ENCODE measurements around the gene EGLN3. TPM values are rescaled to one million over a fixed set of nuclear protein-coding genes. Genes with fewer than 3 reads are reported as not detected.

EGLN3 gene
- total RNA-seq (14.5 TPM), polyA plus RNA-seq (8.6 TPM)
- long read RNA-seq, donor 1, result 0 reads
- long read RNA-seq, donor 2, result 0 reads
- long read RNA-seq, donor 3, transcript EGLN3-205 (1 exons, 2,849 nt), result minor isoform, 5 of 14 reads
- long read RNA-seq, donor 3, transcript EGLN3-201 (5 exons, 2,709 nt), result major isoform, 8 of 14 reads
- long read RNA-seq, donor 3, partial matches to known transcripts, result 0 of 14 reads
- long read RNA-seq, donor 3, other reads (novel, unspliced or antisense), result 0 of 14 reads
- long read RNA-seq, donor 4, partial matches to known transcripts, result 0 of 6 reads
- long read RNA-seq, donor 4, other reads (novel, unspliced or antisense), result 0 of 6 reads
- long read RNA-seq, donor 5, transcript EGLN3-201 (5 exons, 2,709 nt), result major isoform, 10 of 15 reads
- long read RNA-seq, donor 5, transcript EGLN3-205 (1 exons, 2,849 nt), result minor isoform, 5 of 15 reads
- long read RNA-seq, donor 5, partial matches to known transcripts, result 0 of 15 reads
- long read RNA-seq, donor 5, other reads (novel, unspliced or antisense), result 0 of 15 reads
- long read RNA-seq, donor 6, partial matches to known transcripts, result 0 of 4 reads
- long read RNA-seq, donor 6, other reads (novel, unspliced or antisense), result 0 of 4 reads
- long read RNA-seq, donor 7, transcript EGLN3-205 (1 exons, 2,849 nt), result major isoform, 5 of 10 reads
- long read RNA-seq, donor 7, partial matches to known transcripts, result 0 of 10 reads
- long read RNA-seq, donor 7, other reads (novel, unspliced or antisense), result 0 of 10 reads
- long read RNA-seq, donor 8, partial matches to known transcripts, result 0 of 5 reads
- long read RNA-seq, donor 8, other reads (novel, unspliced or antisense), result 0 of 5 reads
- long read RNA-seq, donor 9, partial matches to known transcripts, result 0 of 1 reads
- long read RNA-seq, donor 9, other reads (novel, unspliced or antisense), result 0 of 1 reads
- long read RNA-seq, donor 10, partial matches to known transcripts, result 0 of 3 reads
- long read RNA-seq, donor 10, other reads (novel, unspliced or antisense), result 0 of 3 reads

- H3K4me1 ChIP-seq (ENCODE audit: control insufficient read depth in 2 of 2, insufficient read depth in 2 of 2, low read length in 2 of 2), result peaks cover 19 to 37% of the 10 kb centered on the region in 2 donors
- peak within 1 kb of the TSS; percentile 72 to 79 for H3K27ac ChIP-seq (ENCODE audit: low read depth in 1 of 2, low read length in 1 of 2)
- H3K9me3 ChIP-seq (ENCODE audit: control insufficient read depth in 2 of 2, insufficient read depth in 1 of 2, low read length in 1 of 2), result no peaks in the 10 kb centered on the region
- peak in 7 of 9 donors; percentile 49 to 77 (median 57) for DNase-seq (ENCODE audit: low read depth in 6 of 9, low spot score in 9 of 9)
- peaks cover 5 to 19% of the 10 kb centered on the region in 2 donors for H3K27me3 ChIP-seq (ENCODE audit: control insufficient read depth in 2 of 2, insufficient read depth in 1 of 2, low read length in 1 of 2)
- H3K4me3 ChIP-seq (ENCODE audit: low read length in 2 of 2), result peak within 1 kb of the TSS; percentile 85 to 89
- H3K36me3 ChIP-seq (ENCODE audit: control insufficient read depth in 2 of 2, insufficient read depth in 2 of 2, low read length in 1 of 2), result no peaks in the 10 kb centered on the region
- under 1% methylated on average over 91 of the region's 91 CpGs for WGBS
Measured at GRCh38 chr14:33950320-33951182, at the start of gene EGLN3. TSS of gene EGLN3 (minus strand) at chr14:33951074. CDS start at chr14:33950752, 322 bp downstream.

- H3K27me3 ChIP-seq (ENCODE audit: control insufficient read depth in 2 of 2, insufficient read depth in 1 of 2, low read length in 1 of 2), result no peaks in the 10 kb centered on the region
- no peaks in the 10 kb centered on the region for H3K9me3 ChIP-seq (ENCODE audit: control insufficient read depth in 2 of 2, insufficient read depth in 1 of 2, low read length in 1 of 2)
- H3K27ac ChIP-seq (ENCODE audit: low read depth in 1 of 2, low read length in 1 of 2), result no peak overlapping the region
- no peak overlapping the region for H3K4me3 ChIP-seq (ENCODE audit: low read length in 2 of 2)
- 98% methylated on average over 4 of the region's 4 CpGs for WGBS
- no peak for DNase-seq (ENCODE audit: low read depth in 6 of 9, low spot score in 9 of 9)
- H3K4me1 ChIP-seq (ENCODE audit: control insufficient read depth in 2 of 2, insufficient read depth in 2 of 2, low read length in 2 of 2), result no peaks in the 10 kb centered on the region
- H3K36me3 ChIP-seq (ENCODE audit: control insufficient read depth in 2 of 2, insufficient read depth in 2 of 2, low read length in 1 of 2), result no peaks in the 10 kb centered on the region
Measured at GRCh38 chr14:34000396-34000795, 49.5 kb upstream of the EGLN3 start.

- Histone ChIP-seq H3K27me3 (ENCODE audit: control insufficient read depth in 2 of 2, insufficient read depth in 1 of 2, low read length in 1 of 2) (no peaks in the 10 kb centered on the region), H3K4me1 (ENCODE audit: control insufficient read depth in 2 of 2, insufficient read depth in 2 of 2, low read length in 2 of 2) (no peaks in the 10 kb centered on the region), H3K36me3 (ENCODE audit: control insufficient read depth in 2 of 2, insufficient read depth in 2 of 2, low read length in 1 of 2) (no peaks in the 10 kb centered on the region), H3K4me3 (ENCODE audit: low read length in 2 of 2) (no peak overlapping the region), H3K27ac (ENCODE audit: low read depth in 1 of 2, low read length in 1 of 2) (no peak overlapping the region), H3K9me3 (ENCODE audit: control insufficient read depth in 2 of 2, insufficient read depth in 1 of 2, low read length in 1 of 2) (no peaks in the 10 kb centered on the region)
- no peak for DNase-seq (ENCODE audit: low read depth in 6 of 9, low spot score in 9 of 9)
- 96% methylated on average over 3 of the region's 3 CpGs for WGBS
Measured at GRCh38 chr14:33999771-34000291, 49.0 kb upstream of the EGLN3 start.

- 76% methylated on average over 2 of the region's 2 CpGs for WGBS
- H3K4me1 ChIP-seq (ENCODE audit: control insufficient read depth in 2 of 2, insufficient read depth in 2 of 2, low read length in 2 of 2), result no peaks in the 10 kb centered on the region
Measured at GRCh38 chr14:33997611-33998010, 46.7 kb upstream of the EGLN3 start.

GRCh38 chr14:33996462-33996861 is 45.6 kb upstream of the EGLN3 start:
- Histone ChIP-seq H3K36me3 (ENCODE audit: control insufficient read depth in 2 of 2, insufficient read depth in 2 of 2, low read length in 1 of 2) (no peaks in the 10 kb centered on the region), H3K9me3 (ENCODE audit: control insufficient read depth in 2 of 2, insufficient read depth in 1 of 2, low read length in 1 of 2) (no peaks in the 10 kb centered on the region), H3K27ac (ENCODE audit: low read depth in 1 of 2, low read length in 1 of 2) (no peak overlapping the region), H3K4me1 (ENCODE audit: control insufficient read depth in 2 of 2, insufficient read depth in 2 of 2, low read length in 2 of 2) (no peaks in the 10 kb centered on the region), H3K4me3 (ENCODE audit: low read length in 2 of 2) (no peak overlapping the region), H3K27me3 (ENCODE audit: control insufficient read depth in 2 of 2, insufficient read depth in 1 of 2, low read length in 1 of 2) (no peaks in the 10 kb centered on the region)
- 97% methylated on average over 8 of the region's 8 CpGs for WGBS
- DNase-seq (ENCODE audit: low read depth in 6 of 9, low spot score in 9 of 9), result no peak

More at GRCh38 chr14:33997611-33998010, 46.7 kb upstream of the EGLN3 start:
- no peak for DNase-seq (ENCODE audit: low read depth in 6 of 9, low spot score in 9 of 9)
- Histone ChIP-seq H3K27ac (ENCODE audit: low read depth in 1 of 2, low read length in 1 of 2) (no peak overlapping the region), H3K36me3 (ENCODE audit: control insufficient read depth in 2 of 2, insufficient read depth in 2 of 2, low read length in 1 of 2) (no peaks in the 10 kb centered on the region), H3K9me3 (ENCODE audit: control insufficient read depth in 2 of 2, insufficient read depth in 1 of 2, low read length in 1 of 2) (no peaks in the 10 kb centered on the region), H3K4me3 (ENCODE audit: low read length in 2 of 2) (no peak overlapping the region), H3K27me3 (ENCODE audit: control insufficient read depth in 2 of 2, insufficient read depth in 1 of 2, low read length in 1 of 2) (no peaks in the 10 kb centered on the region)

- Histone ChIP-seq H3K4me1 (ENCODE audit: control insufficient read depth in 2 of 2, insufficient read depth in 2 of 2, low read length in 2 of 2) (peaks cover 0 to 5% of the 10 kb centered on the region in 2 donors), H3K27me3 (ENCODE audit: control insufficient read depth in 2 of 2, insufficient read depth in 1 of 2, low read length in 1 of 2) (no peaks in the 10 kb centered on the region), H3K9me3 (ENCODE audit: control insufficient read depth in 2 of 2, insufficient read depth in 1 of 2, low read length in 1 of 2) (no peaks in the 10 kb centered on the region), H3K36me3 (ENCODE audit: control insufficient read depth in 2 of 2, insufficient read depth in 2 of 2, low read length in 1 of 2) (no peaks in the 10 kb centered on the region), H3K27ac (ENCODE audit: low read depth in 1 of 2, low read length in 1 of 2) (no peak overlapping the region), H3K4me3 (ENCODE audit: low read length in 2 of 2) (no peak overlapping the region)
- no peak for DNase-seq (ENCODE audit: low read depth in 6 of 9, low spot score in 9 of 9)
- WGBS, result 88% methylated on average over 1 of the region's 1 CpG
Measured at GRCh38 chr14:33993246-33993645, 42.4 kb upstream of the EGLN3 start.

GRCh38 chr14:33992274-33993007 is 41.6 kb upstream of the EGLN3 start:
- WGBS, result 97% methylated on average over 3 of the region's 3 CpGs

GRCh38 chr14:33990790-33991189 is 39.9 kb upstream of the EGLN3 start:
- Histone ChIP-seq H3K27me3 (ENCODE audit: control insufficient read depth in 2 of 2, insufficient read depth in 1 of 2, low read length in 1 of 2) (no peaks in the 10 kb centered on the region), H3K4me3 (ENCODE audit: low read length in 2 of 2) (no peak overlapping the region), H3K36me3 (ENCODE audit: control insufficient read depth in 2 of 2, insufficient read depth in 2 of 2, low read length in 1 of 2) (no peaks in the 10 kb centered on the region), H3K4me1 (ENCODE audit: control insufficient read depth in 2 of 2, insufficient read depth in 2 of 2, low read length in 2 of 2) (peaks cover 0 to 5% of the 10 kb centered on the region in 2 donors), H3K9me3 (ENCODE audit: control insufficient read depth in 2 of 2, insufficient read depth in 1 of 2, low read length in 1 of 2) (no peaks in the 10 kb centered on the region), H3K27ac (ENCODE audit: low read depth in 1 of 2, low read length in 1 of 2) (no peak overlapping the region)
- DNase-seq (ENCODE audit: low read depth in 6 of 9, low spot score in 9 of 9), result no peak
- 100% methylated on average over 1 of the region's 1 CpG for WGBS

More at GRCh38 chr14:33992274-33993007, 41.6 kb upstream of the EGLN3 start:
- DNase-seq (ENCODE audit: low read depth in 6 of 9, low spot score in 9 of 9), result no peak
- H3K27ac ChIP-seq (ENCODE audit: low read depth in 1 of 2, low read length in 1 of 2), result no peak overlapping the region
- H3K27me3 ChIP-seq (ENCODE audit: control insufficient read depth in 2 of 2, insufficient read depth in 1 of 2, low read length in 1 of 2), result no peaks in the 10 kb centered on the region
- H3K9me3 ChIP-seq (ENCODE audit: control insufficient read depth in 2 of 2, insufficient read depth in 1 of 2, low read length in 1 of 2), result no peaks in the 10 kb centered on the region
- peaks cover 0 to 5% of the 10 kb centered on the region in 2 donors for H3K4me1 ChIP-seq (ENCODE audit: control insufficient read depth in 2 of 2, insufficient read depth in 2 of 2, low read length in 2 of 2)
- no peak overlapping the region for H3K4me3 ChIP-seq (ENCODE audit: low read length in 2 of 2)
- H3K36me3 ChIP-seq (ENCODE audit: control insufficient read depth in 2 of 2, insufficient read depth in 2 of 2, low read length in 1 of 2), result no peaks in the 10 kb centered on the region

Data from thymus (tissue), 14 donors.